IPS DF 19.7 (cell line): Measurements from ENCODE around the gene MYO18A.
"Not testable (repeated sequence)": the region's sequence is repeated elsewhere in the genome, so short reads cannot be mapped to it uniquely, and the experiment has no call there.

Experiments
- DNase-seq: peaks from one replicate; pipeline ENCODE4 v3.0.0-alpha.2; 2013; ENCODE audit warnings: low read depth, low spot score

MYO18A gene, protein sequence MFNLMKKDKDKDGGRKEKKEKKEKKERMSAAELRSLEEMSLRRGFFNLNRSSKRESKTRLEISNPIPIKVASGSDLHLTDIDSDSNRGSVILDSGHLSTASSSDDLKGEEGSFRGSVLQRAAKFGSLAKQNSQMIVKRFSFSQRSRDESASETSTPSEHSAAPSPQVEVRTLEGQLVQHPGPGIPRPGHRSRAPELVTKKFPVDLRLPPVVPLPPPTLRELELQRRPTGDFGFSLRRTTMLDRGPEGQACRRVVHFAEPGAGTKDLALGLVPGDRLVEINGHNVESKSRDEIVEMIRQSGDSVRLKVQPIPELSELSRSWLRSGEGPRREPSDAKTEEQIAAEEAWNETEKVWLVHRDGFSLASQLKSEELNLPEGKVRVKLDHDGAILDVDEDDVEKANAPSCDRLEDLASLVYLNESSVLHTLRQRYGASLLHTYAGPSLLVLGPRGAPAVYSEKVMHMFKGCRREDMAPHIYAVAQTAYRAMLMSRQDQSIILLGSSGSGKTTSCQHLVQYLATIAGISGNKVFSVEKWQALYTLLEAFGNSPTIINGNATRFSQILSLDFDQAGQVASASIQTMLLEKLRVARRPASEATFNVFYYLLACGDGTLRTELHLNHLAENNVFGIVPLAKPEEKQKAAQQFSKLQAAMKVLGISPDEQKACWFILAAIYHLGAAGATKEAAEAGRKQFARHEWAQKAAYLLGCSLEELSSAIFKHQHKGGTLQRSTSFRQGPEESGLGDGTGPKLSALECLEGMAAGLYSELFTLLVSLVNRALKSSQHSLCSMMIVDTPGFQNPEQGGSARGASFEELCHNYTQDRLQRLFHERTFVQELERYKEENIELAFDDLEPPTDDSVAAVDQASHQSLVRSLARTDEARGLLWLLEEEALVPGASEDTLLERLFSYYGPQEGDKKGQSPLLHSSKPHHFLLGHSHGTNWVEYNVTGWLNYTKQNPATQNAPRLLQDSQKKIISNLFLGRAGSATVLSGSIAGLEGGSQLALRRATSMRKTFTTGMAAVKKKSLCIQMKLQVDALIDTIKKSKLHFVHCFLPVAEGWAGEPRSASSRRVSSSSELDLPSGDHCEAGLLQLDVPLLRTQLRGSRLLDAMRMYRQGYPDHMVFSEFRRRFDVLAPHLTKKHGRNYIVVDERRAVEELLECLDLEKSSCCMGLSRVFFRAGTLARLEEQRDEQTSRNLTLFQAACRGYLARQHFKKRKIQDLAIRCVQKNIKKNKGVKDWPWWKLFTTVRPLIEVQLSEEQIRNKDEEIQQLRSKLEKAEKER (N-terminal part only)

DNA sequence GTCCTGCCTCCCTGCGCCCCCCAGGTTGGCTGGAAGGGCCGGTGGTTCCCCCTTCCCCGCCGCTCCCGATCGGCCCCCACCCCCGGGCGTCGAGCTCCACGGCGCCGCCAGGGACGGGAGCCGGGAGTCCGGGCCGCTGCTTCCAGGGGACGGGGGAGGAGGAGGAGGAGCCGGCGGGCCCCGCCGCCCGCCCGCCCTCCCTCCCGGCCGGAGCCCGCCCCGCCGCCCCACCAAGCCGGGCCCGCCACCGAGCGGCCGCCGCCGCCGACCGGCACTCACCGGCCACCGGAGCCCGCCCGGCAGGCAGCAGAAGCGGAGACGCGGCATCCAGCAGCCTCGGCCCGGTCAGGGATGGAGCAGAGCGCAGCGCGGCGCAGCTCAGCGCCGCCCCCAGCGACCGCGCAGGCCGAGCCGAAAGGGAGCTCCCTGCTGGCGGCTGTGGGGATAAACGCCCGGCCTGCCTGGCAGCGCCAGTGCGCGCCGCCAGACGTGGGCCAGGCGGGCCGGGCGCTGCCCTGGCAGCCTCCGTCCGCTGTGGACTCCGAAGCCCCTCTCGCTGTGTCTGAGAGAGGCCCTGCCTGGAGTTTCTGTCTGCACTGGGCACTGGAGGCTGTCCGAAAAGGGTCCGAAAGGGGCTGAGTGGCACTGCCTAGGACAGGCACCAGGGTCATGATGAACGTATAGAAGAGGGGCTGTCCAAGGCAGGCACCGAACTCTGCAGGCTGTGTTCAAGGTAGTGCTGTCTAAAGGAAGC is at the start of gene MYO18A:
MYO18A (minus strand) TSS at position 365 of the 754 bp plus-strand sequence. CDS start 13,458 bp downstream, outside the sequence.
- no peak for DNase-seq

DNA sequence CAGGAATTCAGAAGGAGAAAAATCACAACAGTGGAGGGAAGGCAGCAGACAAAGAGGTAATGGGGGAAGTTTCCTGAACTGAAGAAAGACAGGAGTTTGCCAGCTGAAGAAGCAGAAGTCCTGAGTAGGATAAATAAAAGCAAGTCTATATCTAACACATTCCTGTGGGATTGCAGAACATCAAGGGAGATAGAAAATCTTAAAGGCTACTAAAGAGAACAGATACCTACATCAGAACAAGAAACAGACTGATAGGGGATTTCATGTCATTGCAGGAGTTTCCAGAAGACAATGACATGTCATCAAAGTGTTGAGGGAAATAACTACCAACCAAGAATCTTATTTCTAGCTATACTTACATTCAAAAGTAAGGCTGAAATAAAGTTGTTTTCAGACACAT is 45.2 kb upstream of the MYO18A start:
- DNase-seq, result no peak

DNA sequence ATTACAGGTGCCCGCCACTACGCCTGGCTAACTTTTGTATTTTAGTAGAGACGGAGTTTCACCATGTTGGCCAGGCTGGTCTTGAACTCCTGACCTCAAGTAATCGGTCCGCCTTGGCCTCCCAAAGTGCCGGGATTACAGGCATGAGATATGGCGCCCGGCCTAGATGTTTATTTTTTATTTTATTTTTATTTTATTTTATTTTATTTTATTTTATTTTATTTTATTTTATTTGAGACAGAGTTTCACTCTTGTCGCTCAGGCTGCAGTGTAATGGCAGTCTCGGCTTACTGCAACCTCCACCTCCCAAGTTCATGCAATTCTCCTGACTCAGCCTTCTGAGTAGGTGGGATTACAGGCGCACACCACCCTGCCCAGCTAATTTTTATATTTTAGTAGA is 41.1 kb upstream of the MYO18A start:
- not testable (repeated sequence) for DNase-seq

DNA sequence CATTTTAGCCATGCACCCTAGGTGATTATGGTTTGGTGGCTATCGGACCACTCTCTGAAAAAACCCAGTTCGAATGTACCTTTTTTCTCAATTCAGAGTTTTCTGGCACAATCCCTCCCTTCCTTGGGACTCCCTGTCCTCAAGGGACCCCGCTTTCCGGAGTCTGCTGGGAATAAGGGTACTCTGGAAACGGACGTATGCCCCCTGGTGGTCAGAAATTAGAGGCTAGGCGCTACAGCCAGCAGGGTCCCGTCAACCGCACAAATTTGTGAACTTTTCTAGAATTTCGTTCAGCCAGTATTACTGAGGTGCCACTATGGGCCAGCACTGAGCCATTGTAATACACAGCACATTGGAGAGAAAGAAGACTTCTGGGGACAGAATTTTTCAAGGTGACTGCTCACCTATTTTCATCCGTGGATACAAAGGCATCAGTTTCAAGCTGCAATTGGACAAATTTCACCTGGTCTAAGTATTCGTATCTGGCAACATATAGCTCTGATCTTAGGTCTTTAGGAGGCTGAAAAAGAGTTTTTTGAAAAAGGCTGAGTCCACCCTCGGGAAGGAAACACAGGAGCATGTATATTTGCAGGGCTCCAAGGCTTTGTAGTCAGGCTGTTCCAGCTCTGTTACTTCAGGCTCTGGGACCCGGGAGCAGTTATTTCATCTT is 39.3 kb upstream of the MYO18A start:
- DNase-seq, result peak; percentile 74

DNA sequence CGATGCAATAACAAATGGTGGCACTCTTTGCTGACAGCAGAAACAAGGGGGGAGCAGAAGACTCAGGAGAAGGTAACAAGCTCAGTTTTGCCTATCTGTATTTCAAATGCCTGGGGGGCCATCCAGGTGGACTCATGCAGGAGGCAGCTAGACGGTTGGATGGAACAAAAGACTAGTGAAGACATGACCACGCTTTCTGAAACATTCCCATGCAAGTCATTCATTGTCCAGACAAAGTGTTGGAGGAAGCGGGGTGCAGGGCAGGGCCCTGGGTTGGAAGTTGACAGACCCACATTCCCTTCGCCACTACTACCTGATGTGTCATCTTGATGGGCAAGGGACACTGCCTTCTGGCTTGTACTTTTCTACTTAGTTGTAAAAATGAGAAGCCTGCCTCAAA is 36.7 kb upstream of the MYO18A start:
- no peak for DNase-seq

DNA sequence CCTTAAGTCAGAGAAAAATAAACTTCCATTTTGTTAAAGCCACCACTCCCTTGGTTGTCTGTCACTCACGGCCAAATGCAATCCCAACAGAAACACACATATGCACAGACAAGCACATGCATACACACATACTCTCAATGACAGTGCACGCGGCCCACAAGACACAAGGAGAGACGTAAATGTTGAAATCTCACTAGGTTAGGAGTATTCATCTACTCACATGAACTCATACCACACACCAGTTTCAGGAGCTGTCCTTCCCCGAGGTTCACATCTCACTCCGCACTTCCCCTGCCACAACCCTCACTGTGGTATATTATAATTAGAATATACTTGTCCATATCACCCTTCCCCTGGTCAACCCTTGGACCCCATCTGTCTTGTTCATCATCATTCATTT is 36.0 kb upstream of the MYO18A start:
- DNase-seq, result no peak

DNA sequence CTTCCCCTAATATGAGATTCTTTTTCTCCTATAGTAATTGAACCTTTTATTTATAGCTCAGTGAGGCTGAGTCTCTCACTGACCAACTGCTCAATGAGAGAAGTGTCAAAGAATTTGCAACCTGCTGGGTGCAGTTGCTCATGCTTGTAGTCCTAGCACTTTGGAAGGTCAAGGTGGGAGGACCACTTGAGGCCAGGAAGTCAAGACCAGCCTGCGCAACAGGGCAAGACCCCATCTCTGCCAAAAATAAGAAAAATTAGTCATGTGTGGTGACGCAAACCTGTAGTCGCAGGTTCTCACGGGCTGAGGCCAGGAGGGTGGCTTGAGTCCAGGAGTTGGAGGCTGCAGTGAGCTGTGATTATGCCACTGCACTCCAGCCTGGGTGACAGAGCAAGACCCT is 35.5 kb upstream of the MYO18A start:
- no peak for DNase-seq

DNA sequence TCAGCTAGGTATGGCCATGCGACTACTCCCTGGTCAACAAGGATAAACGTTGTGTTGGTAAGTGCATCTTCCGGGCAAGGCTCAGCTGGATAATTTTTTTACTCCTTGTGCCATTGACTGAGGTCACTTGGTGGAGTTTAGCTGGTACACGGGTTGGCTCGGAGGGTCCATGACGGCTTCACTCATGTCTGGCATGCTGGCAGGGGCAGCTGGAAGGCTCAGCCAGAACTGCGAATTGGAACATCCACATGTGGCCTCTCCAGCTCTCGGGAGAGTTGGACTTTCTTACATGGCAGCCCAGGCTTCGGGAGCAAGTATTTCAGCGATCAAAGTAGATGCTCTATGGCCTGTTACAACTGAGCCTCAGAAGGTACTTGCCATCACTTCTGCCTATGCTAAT is 35.0 kb upstream of the MYO18A start:
- no peak for DNase-seq

DNA sequence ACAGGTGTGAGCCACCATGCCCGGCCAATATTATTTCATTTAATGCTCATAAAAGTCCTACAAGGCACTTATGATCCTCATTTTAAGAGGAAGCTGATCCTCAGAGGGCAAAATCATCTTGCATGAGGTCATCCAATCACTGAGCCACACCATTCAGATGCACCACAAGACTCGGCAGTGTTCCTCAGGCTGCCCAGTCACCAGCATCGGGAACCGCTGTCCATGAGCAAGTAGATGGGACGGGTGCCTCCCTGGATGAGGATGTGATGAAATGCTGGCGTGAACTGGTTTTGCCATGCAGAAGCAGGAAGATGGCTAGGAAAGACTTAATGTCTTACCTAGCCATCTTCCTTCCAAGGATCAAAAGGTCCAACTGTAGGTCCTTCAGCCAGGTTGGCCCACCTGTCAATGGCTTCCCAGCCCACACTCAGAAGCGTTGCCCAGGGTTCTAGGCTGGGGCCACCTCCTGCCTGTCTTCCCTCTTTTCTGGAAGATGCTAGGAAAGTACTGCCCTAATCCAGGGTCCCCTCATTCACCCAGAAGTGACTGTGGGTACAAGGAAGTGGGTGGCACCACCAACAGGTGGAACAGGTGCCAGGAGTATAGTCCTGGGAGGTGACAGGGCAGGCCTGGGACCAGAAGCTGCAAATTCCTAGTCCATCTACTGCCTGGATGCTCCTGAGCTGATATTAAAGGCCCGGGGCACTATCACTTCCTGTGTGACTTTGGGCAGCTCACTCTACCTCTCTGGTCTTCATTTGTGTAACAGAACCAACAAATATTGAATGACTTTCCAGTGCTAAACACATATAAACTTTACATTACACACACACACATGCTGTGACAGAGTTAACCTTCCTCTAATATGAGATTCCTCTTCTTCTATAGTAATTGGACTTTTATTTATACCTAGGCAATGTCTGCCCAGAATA is 34.3 kb upstream of the MYO18A start:
- no peak for DNase-seq

DNA sequence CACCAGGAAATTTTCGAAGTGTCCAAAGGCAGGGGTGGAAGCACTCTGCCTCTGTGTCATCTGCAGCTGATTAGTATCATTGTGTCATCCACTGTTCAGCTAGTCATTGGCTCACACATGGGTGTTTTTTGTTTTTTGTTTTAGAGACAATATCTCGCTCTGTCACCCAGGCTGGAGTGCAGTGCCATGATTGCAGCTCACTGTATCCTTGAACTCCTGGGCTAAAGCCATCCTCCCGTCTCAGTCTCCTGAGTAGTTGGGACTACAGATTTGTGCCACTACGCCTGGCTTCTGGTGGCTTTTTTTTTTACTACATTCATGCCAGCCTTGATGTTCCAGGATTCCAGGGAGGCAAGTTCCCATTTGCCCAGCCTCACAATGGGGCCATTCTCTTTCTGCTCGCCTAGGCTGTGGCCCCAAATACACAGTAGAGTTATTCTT is 32.5 kb upstream of the MYO18A start:
- DNase-seq, result no peak

DNA sequence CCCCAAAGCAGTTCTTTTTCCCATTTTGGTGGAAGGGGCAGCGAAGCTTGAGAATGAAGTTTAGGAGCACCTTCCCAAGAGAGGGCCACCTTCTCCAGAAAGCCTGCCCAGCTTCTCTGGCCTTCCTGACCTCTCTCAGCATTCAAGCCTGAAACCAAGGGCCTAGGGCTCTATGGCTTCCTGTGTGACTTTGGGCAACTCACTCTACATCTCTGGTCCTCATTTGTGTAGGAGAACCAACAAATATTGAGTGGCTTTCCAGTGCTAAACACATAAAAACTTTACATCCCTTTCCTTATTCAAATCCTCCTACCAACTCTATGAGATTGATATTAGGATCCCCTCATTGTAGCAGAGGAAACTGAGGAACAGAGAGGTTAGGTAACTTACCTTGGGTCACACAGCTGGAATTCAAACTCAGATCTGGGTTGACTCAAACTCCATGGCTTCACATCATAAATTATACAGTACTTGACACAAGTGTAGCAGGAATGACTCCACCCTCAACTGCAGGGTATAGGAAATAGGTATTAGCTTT is 32.0 kb upstream of the MYO18A start:
- no peak for DNase-seq

DNA sequence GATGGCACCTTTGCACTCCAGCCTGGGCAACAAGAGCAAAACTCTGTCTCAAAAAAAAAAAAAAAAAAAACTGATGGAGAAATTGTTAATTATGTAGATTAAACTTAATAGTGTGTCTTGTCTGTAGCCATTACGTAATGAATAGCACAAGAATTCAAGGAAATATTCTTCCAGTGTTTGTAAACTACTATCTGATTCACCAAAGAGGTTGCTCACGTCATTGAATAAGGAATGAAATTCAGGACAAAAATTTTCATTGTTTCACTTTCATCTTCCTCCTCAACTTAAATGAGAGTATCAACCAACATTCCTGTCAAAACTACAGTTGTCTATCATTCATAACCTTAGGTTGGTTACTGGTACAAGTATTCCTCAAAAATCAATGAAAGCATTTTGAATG is 30.7 kb upstream of the MYO18A start:
- no peak for DNase-seq

DNA sequence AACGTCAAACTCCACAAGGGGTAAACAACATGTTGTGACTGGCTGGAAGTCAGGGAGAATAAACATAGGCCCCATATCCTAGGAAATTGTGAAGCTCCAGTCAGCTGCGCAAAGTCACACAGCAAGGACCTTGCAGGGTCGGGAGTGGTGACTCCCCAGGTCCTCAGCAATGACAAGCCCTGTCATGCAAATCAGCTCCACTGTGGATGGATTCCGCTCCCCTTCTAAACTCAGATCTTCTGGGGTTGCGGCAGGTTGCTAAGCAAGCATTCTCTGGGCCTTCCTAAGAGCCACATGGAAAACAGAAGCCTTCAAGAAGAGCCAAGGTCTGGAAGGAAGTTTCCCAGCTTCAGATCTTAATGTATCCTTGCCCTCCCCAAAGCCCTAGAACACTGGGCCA is 28.9 kb upstream of the MYO18A start:
- no peak for DNase-seq

DNA sequence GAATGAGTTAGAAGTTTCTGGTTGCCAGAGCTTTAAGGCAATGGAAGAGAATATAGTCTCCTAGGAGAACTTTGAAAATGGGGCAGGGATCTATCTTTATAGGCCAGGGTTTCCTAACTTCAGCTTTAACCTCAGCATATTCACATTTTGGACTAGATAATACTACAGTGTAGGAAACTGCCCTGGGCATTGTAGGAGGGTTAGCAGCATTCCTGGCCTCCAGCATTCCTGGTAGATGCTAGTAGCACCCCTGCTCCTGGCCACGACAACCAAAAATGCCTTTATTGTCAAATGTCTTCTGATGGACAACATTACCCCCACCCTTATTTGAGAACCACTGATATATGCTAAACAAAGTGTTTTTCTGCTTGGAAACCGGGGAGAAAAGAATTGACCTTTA is 27.8 kb upstream of the MYO18A start:
- DNase-seq, result no peak

DNA sequence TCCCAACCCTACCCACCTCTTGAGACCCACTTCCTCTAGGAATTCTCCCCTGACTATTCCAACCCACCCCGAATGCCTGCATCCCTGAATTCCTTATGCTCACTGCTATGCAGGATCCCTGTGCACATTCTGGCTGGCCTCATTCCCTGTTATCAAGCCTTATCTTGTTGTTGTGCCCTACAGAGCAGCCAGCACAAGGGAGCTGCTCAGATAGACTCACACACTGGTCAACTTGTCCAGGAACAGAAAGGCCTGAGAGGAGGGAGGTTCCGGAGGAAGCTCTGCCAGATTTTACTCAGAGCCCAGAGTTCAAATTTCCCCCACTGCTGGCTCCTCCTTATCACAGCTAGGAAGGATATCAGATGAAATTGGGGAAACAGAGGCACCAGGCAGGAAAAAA is 24.8 kb upstream of the MYO18A start:
- no peak for DNase-seq

DNA sequence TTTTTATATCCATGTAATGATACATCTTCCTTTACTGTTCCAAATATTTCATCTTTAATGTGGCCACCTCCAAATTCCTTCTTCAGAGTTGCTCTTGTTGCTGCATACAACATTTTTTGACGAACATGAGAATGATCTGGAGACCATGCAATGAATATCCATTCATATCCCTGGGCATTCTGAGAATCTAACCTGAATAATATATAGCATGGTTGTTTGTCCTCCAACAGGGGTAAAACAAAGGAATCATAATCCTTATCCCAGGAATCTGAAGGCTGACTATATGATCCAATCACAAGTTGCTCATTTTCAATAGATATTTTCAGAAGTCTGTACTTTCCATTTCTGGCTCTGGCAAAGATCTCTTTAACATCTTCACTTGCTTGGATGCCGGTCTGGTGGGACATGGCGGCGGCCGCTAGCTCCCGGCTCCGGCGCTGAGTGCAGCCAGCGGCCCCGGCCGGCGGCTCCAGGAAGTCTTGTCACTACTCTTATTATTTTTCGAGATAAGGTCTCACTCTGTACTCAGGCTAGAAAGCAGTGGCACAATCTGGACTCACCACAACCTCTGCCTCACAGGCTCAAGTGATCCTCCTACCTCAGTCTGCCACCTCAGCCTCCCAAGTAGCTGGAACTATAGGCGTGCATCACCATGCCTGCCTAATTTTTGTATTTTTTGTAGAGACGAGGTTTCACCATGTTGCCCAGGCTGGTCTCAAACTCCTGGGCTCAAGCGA is 24.0 kb upstream of the MYO18A start:
- DNase-seq, result not testable (repeated sequence)

DNA sequence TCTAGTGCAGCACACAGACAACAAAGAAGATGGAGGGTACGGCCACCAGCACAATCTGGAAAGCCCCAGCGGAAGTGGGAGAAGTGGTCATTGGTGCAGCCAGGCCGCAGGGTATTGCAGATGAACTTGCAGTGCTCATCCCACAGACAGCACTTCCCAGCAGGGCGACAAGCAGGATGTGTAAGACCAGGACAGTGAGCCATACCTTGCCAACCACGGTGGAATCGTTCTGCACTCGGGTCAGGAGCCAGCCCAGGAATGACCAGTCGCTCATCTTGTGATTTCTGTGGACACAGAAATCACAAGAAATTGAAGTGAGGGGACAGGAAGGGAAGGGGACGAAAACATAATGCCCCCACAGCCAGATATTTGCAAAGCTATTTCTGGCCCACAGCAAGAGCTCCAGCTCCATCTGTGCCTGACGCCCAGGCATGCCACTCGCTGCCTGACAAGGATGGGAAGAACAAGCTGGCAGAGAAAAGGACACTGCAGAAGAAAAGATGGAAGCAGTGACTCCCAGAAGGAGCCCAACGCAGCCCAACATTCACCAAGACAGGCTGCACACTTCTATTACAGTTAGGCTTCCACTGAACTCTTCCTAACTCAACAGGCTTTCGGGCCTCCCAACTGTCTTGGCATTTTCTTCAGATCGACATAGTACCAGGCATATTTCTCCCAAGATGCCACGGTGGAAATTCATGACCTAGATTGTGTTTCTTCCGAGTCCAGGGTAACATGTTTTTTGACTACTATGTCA is 17.5 kb upstream of the MYO18A start:
- DNase-seq, result no peak
